Immature natural killer cell (primary cell): ENCODE measurements around the gene ADIPOR2. TPM values are rescaled to one million over a fixed set of nuclear protein-coding genes. Genes with fewer than 3 reads are reported as not detected.
"Not testable (repeated sequence)": the region's sequence is repeated elsewhere in the genome, so short reads cannot be mapped to it uniquely, and the experiment has no call there.

Experiments used
- DNase-seq, 3 donors: peaks; one replicate each; pipeline ENCODE4 v3.0.0; 2022; ENCODE audit warnings: mixed read lengths in 1 of 3
- H3K27ac Mint-ChIP-seq, 6 donors: one replicate each; pipeline ENCODE4 v1.8.0; 2020; ENCODE audit warnings: mixed read lengths in 6 of 6, mild to moderate bottlenecking in 5 of 6, inconsistent platforms in 4 of 6, moderate library complexity in 3 of 6
- H3K27me3 Mint-ChIP-seq, 3 donors: one replicate each; pipeline ENCODE4 v1.8.0; 2020 to 2021; ENCODE audit warnings: low read depth in 3 of 3, mild to moderate bottlenecking in 3 of 3, mixed read lengths in 3 of 3, moderate library complexity in 3 of 3, inconsistent platforms in 1 of 3
- H3K36me3 Mint-ChIP-seq, 3 donors: one replicate each; pipeline ENCODE4 v1.8.0; 2020; ENCODE audit warnings: mixed read lengths in 3 of 3, inconsistent platforms in 2 of 3, mild to moderate bottlenecking in 2 of 3
- H3K4me1 Mint-ChIP-seq, 2 donors: one replicate each; pipeline ENCODE4 v1.8.0; 2020; ENCODE audit warnings: inconsistent platforms in 2 of 2, mild to moderate bottlenecking in 2 of 2, mixed read lengths in 2 of 2, moderate library complexity in 1 of 2
- H3K4me3 Mint-ChIP-seq, 5 donors: one replicate each; pipeline ENCODE4 v1.8.0; 2020; ENCODE audit warnings: mild to moderate bottlenecking in 5 of 5, mixed read lengths in 5 of 5, inconsistent platforms in 3 of 5, moderate library complexity in 3 of 5
- H3K9me3 Mint-ChIP-seq, 6 donors: one replicate each; pipeline ENCODE4 v1.8.0; 2020; ENCODE audit warnings: mild to moderate bottlenecking in 6 of 6, mixed read lengths in 6 of 6, inconsistent platforms in 4 of 6, moderate library complexity in 3 of 6
- polyA plus RNA-seq, 3 donors: library from polyadenylated mRNA; unstranded; fragments of 300-500 nt; fragmentation: Illumina TruSeq; gene quantifications; one replicate each; pipeline ENCODE4 v1.2.3, GENCODE V29; 2021

The ADIPOR2 gene
- polyA plus RNA-seq, 3 donors from 2014 or later = 4.6 to 11.3 (median 4.7) TPM

GRCh38 chr12:1703771-1704722 lies 13.2 kb downstream of the ADIPOR2 start:
- no peak for DNase-seq
- peaks cover 56 to 96% of the 10 kb centered on the region in 2 donors for H3K4me1 Mint-ChIP-seq
- no peaks in the 10 kb centered on the region for H3K9me3 Mint-ChIP-seq
- peak overlapping the region in 4 of 6 donors; percentile 50 to 79 (median 66) for H3K27ac Mint-ChIP-seq
- H3K27me3 Mint-ChIP-seq = peaks cover 0 to 2% (median 0%) of the 10 kb centered on the region in 3 donors
- no peaks in the 10 kb centered on the region for H3K36me3 Mint-ChIP-seq
- H3K4me3 Mint-ChIP-seq = no peak overlapping the region

DNA sequence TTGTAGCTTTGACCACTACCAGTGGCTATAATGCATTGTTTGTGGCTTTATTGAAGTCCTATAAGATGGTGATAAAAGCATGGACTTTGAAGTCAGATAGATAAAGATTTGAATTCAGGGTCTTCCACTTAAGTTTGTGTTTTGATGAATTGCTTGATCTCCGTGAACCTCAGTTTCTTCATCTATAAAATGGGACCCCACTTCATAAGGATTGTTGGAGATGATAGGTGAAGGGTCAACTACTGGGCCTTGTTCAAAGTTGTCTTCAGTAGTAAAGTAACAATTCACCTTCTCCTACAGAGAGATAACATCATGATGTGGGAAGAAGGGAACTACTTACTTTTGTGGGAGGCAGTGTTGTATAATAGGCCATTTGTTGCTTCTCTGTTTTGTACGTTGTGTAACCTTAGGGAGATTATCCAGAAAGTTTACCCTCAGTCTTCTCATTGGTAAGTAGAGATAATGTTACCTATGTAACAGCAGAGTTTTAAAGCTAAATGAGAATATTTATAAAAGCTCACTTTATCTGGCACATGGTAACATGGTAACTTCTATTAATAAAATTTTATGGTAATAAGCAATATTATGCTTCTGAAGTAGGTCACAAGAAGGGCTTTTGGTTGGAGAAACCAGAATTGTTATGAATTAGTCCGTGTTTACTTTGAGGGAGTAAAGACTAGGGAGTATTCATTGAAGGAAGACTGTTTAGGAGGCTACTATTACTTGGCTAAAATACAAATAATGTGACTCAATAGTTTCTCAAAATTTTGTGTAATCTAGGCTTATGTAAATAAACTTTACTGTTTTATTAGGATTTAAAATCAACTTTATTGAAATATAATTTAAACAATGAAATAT lies 15.1 kb downstream of the ADIPOR2 start:
- Mint-ChIP-seq H3K27me3 (peaks cover 0 to 5% (median 0%) of the 10 kb centered on the region in 3 donors), H3K36me3 (no peaks in the 10 kb centered on the region), H3K9me3 (no peaks in the 10 kb centered on the region), H3K27ac (peak overlapping the region in 5 of 6 donors; percentile 9 to 68 (median 23)), H3K4me1 (peaks cover 59 to 94% of the 10 kb centered on the region in 2 donors), H3K4me3 (no peak overlapping the region)
- DNase-seq = no peak

DNA sequence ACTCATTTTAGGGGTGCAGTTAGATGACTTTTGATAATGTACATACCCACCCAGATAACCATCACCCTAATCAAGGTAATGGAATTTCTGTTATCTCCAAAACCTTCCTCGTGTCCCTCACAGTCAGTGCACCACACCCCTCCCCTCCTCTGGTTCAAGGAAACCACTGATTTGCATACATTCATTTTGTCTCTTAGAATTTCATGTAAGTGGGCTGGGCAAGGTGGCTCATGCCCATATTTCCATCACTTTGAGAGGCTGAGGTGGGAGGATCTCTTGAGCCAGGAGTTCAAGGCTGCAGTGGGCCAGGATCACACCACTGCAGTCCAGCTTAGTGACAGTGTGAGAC lies 15.7 kb downstream of the ADIPOR2 start:
- H3K4me1 Mint-ChIP-seq = peaks cover 63 to 94% of the 10 kb centered on the region in 2 donors

GRCh38 chr12:1707051-1707450 lies 16.2 kb downstream of the ADIPOR2 start:
- Mint-ChIP-seq H3K9me3 (no peaks in the 10 kb centered on the region), H3K27me3 (peaks cover 0 to 7% (median 0%) of the 10 kb centered on the region in 3 donors), H3K4me1 (peaks cover 66 to 94% of the 10 kb centered on the region in 2 donors), H3K36me3 (no peaks in the 10 kb centered on the region), H3K4me3 (no peak overlapping the region), H3K27ac (peak overlapping the region in 5 of 6 donors; percentile 3 to 56 (median 25))
- no peak for DNase-seq

More for the DNA sequence above, 15.7 kb downstream of the ADIPOR2 start:
- Mint-ChIP-seq H3K4me3 (no peak overlapping the region), H3K9me3 (no peaks in the 10 kb centered on the region), H3K36me3 (no peaks in the 10 kb centered on the region), H3K27ac (peak overlapping the region in 5 of 6 donors; percentile 20 to 48 (median 26)), H3K27me3 (peaks cover 0 to 7% (median 0%) of the 10 kb centered on the region in 3 donors)
- no peak for DNase-seq

DNA sequence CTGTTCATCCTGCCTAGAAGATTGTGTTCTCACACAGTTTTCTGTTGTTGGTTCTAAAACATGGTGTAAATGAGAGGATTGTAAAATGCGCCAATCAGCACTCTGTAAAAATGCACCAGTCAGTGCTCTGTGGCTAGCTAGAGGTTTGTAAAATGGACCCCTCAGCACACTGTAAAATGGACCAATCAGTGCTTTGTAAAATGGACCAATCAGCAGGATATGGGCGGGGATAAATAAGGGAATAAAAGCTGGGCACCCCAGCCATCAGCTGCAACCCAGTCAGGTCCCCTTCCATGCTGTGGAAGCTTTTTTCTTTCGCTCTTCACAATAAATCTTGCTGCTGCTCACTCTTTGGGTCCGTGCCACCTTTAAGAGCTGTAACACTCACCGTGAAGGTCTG lies 19.1 kb downstream of the ADIPOR2 start:
- H3K27ac Mint-ChIP-seq, H3K4me3 Mint-ChIP-seq, H3K9me3 Mint-ChIP-seq, H3K27me3 Mint-ChIP-seq, DNase-seq: not testable (repeated sequence)
- peaks cover 66 to 92% of the 10 kb centered on the region in 2 donors for H3K4me1 Mint-ChIP-seq
- H3K36me3 Mint-ChIP-seq = peaks cover 6 to 11% (median 6%) of the 10 kb centered on the region in 3 donors

GRCh38 chr12:1710870-1711269 lies 20.0 kb downstream of the ADIPOR2 start:
- H3K36me3 Mint-ChIP-seq = peaks cover 9 to 14% (median 10%) of the 10 kb centered on the region in 3 donors
- H3K4me3 Mint-ChIP-seq, H3K27me3 Mint-ChIP-seq: not testable (repeated sequence)

DNA sequence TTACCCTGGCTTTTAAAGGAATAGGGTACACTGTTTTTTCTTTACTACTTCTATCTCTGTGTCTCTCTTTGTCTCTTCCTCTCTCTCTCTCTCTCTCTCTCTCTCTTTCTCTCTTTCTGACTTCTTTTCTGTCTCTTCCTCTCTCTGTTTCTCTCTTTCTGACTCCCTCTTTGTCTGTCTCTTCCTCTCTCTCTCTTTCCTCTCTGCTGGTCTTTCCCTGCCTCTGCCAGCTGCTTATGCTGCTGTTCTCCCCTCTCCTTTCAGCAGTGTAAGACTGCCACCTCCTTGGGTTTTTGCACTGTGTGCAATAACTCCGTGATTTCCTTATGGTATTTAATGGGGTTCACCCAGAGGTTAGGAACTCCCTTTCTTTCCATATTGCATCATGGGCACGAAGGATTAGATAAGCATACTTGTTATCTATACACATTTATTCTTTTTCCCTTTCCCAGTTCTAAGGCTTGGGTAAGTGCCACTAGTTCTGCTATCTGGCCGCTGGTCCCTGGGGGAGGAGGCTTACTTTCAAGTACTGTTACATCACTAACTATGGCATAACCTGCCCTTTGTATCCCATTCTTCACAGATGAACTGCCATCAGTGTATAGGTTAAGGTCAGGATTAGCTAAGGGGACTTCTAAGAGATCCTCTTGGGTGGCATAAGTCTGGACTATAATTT lies 20.8 kb downstream of the ADIPOR2 start:
- not testable (repeated sequence) for H3K9me3 Mint-ChIP-seq, H3K27me3 Mint-ChIP-seq, DNase-seq, H3K4me3 Mint-ChIP-seq
- Mint-ChIP-seq H3K27ac (peak overlapping the region in 5 of 6 donors; percentile 5 to 63 (median 19)), H3K4me1 (peaks cover 67 to 88% of the 10 kb centered on the region in 2 donors), H3K36me3 (peaks cover 12 to 17% (median 12%) of the 10 kb centered on the region in 3 donors)

More at GRCh38 chr12:1710870-1711269, 20.0 kb downstream of the ADIPOR2 start:
- peaks cover 62 to 88% of the 10 kb centered on the region in 2 donors for H3K4me1 Mint-ChIP-seq
- not testable (repeated sequence) for DNase-seq, H3K9me3 Mint-ChIP-seq
- H3K27ac Mint-ChIP-seq = peak overlapping the region in 3 of 6 donors; percentile 37 to 58 (median 39)

DNA sequence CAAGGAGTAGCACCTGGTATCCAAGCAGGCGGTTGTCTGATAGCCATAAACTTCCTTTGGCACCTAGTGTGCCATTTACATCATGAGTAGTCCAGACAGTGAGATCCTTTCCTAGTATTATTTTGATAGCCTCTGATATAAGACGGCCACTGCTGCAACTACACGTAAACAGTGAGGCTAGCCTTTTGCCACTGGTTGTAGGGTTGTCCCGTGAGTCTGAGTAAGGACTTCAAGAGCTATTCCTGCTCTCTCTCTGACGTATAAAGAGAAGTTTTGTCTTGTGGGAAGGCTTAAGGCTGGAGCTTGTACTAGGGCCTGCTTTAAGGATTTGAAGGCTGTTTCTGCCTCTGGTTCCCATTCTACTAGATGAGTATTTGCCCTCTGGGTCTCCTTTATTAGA lies 21.4 kb downstream of the ADIPOR2 start:
- not testable (repeated sequence) for DNase-seq, H3K9me3 Mint-ChIP-seq, H3K27me3 Mint-ChIP-seq, H3K4me3 Mint-ChIP-seq
- Mint-ChIP-seq H3K36me3 (peaks cover 12 to 17% (median 12%) of the 10 kb centered on the region in 3 donors), H3K27ac (peak overlapping the region in 3 of 6 donors; percentile 5 to 63 (median 48)), H3K4me1 (peaks cover 66 to 88% of the 10 kb centered on the region in 2 donors)

- Mint-ChIP-seq H3K27ac (peak overlapping the region in 4 of 6 donors; percentile 12 to 48 (median 33)), H3K36me3 (peaks cover 12 to 17% (median 12%) of the 10 kb centered on the region in 3 donors), H3K4me1 (peaks cover 65 to 85% of the 10 kb centered on the region in 2 donors)
- not testable (repeated sequence) for DNase-seq, H3K9me3 Mint-ChIP-seq, H3K27me3 Mint-ChIP-seq, H3K4me3 Mint-ChIP-seq
Measured at GRCh38 chr12:1712852-1713251, 22.0 kb downstream of the ADIPOR2 start.

GRCh38 chr12:1713783-1714348 lies 23.0 kb downstream of the ADIPOR2 start:
- Mint-ChIP-seq H3K4me1 (peaks cover 60 to 82% of the 10 kb centered on the region in 2 donors), H3K36me3 (peaks cover 12 to 17% (median 12%) of the 10 kb centered on the region in 3 donors), H3K27ac (peak overlapping the region in 2 of 6 donors; percentile 31 to 44)
- not testable (repeated sequence) for H3K27me3 Mint-ChIP-seq, H3K9me3 Mint-ChIP-seq, DNase-seq, H3K4me3 Mint-ChIP-seq

DNA sequence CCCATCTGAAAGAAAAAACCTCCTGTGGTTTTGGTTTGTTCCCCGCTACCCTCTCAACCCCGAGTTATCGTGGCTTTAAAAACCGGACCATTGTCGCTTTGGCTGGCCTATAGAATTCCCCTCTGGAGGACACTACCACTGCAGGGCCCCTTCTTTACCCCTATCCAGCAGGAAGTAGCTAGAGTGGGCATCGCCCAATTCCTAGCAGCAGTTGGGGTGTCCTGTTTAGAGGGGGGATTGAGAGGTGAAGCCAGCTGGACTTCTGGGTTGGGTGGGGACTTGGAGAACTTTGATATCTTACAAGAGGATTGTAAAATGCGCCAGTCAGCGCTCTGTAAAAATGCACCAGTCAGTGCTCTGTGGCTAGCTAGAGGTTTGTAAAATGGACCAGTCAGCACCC lies 24.6 kb downstream of the ADIPOR2 start:
- Mint-ChIP-seq H3K36me3 (peaks cover 12 to 17% (median 12%) of the 10 kb centered on the region in 3 donors), H3K4me1 (peaks cover 63 to 82% of the 10 kb centered on the region in 2 donors), H3K27ac (peak overlapping the region in 3 of 6 donors; percentile 4 to 85 (median 59))
- peak in 1 of 3 donors; percentile 7 for DNase-seq
- H3K27me3 Mint-ChIP-seq, H3K4me3 Mint-ChIP-seq, H3K9me3 Mint-ChIP-seq: not testable (repeated sequence)

GRCh38 chr12:1716215-1716862 lies 25.5 kb downstream of the ADIPOR2 start:
- peaks cover 60 to 83% of the 10 kb centered on the region in 2 donors for H3K4me1 Mint-ChIP-seq
- H3K9me3 Mint-ChIP-seq = peaks cover 0 to 6% (median 0%) of the 10 kb centered on the region in 6 donors
- peaks cover 12 to 17% (median 12%) of the 10 kb centered on the region in 3 donors for H3K36me3 Mint-ChIP-seq
- no peak for DNase-seq
- peak overlapping the region; percentile 59 to 85 (median 76) for H3K27ac Mint-ChIP-seq
- H3K27me3 Mint-ChIP-seq = peaks cover 0 to 4% (median 2%) of the 10 kb centered on the region in 3 donors
- peak overlapping the region in 4 of 5 donors; percentile 18 to 55 (median 36) for H3K4me3 Mint-ChIP-seq
